GM12878 (cell line): ENCODE data around the gene ARL2. TPM values are rescaled to one million over a fixed set of nuclear protein-coding genes. Genes with fewer than 3 reads are reported as not detected.
A peak's percentile ranks its signal among the peaks of the same experiment; 100 is the strongest.

Experiments
- CBX3 ChIP-seq: fragments of 200-600 bp; sonication (generic); IDR thresholded peaks from 2 replicates; pipeline ENCODE4 v1.6.1; 2016; ENCODE audit warnings: low read depth, borderline replicate concordance
- CREM ChIP-seq: IDR thresholded peaks from 2 replicates; pipeline ENCODE4 v1.6.1; 2014; ENCODE audit warnings: antibody characterized with exemption, low read depth
- KLF5 ChIP-seq: fragments of 450-650 bp; IDR thresholded peaks from 2 replicates; pipeline ENCODE4 v1.6.1; 2014; ENCODE audit warnings: mild to moderate bottlenecking; ENCODE audit not compliant: partially characterized antibody
- MLLT1 ChIP-seq: fragments of 450-650 bp; IDR thresholded peaks from 2 replicates; pipeline ENCODE4 v1.6.1; 2016; ENCODE audit warnings: mild to moderate bottlenecking
- NBN ChIP-seq: fragments of 450-650 bp; IDR thresholded peaks from 2 replicates; pipeline ENCODE4 v1.6.1; 2016
- NFYA ChIP-seq: IDR thresholded peaks from 2 replicates; pipeline ENCODE4 v1.6.1; 2011; ENCODE audit warnings: low read depth, mild to moderate bottlenecking, low read length, improper control_type of control experiment, borderline replicate concordance
- PML ChIP-seq: IDR thresholded peaks from 2 replicates; pipeline ENCODE4 v1.6.1; 2012; ENCODE audit warnings: low read length, inconsistent platforms
- SKIL ChIP-seq: fragments of 450-650 bp; IDR thresholded peaks from 2 replicates; pipeline ENCODE4 v1.6.1; 2017; ENCODE audit warnings: mild to moderate bottlenecking, low read depth, inconsistent platforms; ENCODE audit not compliant: poor library complexity, severe bottlenecking
- SMAD1 ChIP-seq: fragments of 450-650 bp; IDR thresholded peaks from 2 replicates; pipeline ENCODE4 v1.6.1; 2018; ENCODE audit warnings: mild to moderate bottlenecking, low read depth; ENCODE audit not compliant: partially characterized antibody
- SREBF2 ChIP-seq: IDR thresholded peaks from 2 replicates; pipeline ENCODE4 v1.6.1; 2012; ENCODE audit warnings: mild to moderate bottlenecking, low read length
- SRF ChIP-seq, 2 experiments: IDR thresholded peaks; 2 replicates each; pipeline ENCODE4 v1.6.1; 2011; ENCODE audit warnings: low read depth in 2 of 2, low read length in 2 of 2, mild to moderate bottlenecking in 1 of 2, moderate library complexity in 1 of 2
- ZBTB4 ChIP-seq: fragments of 450-650 bp; formaldehyde crosslinking; IDR thresholded peaks from 2 replicates; pipeline ENCODE4 v1.4.0; 2022; ENCODE audit warnings: mild to moderate bottlenecking, moderate library complexity
- ZNF217 ChIP-seq: fragments of 450-650 bp; IDR thresholded peaks from 2 replicates; pipeline ENCODE4 v1.6.1; 2017; ENCODE audit warnings: antibody characterized with exemption, mild to moderate bottlenecking
- ZSCAN29 ChIP-seq: fragments of 450-650 bp; IDR thresholded peaks from 2 replicates; pipeline ENCODE4 v1.6.1; 2017; ENCODE audit warnings: mild to moderate bottlenecking, moderate library complexity
- polyA plus RNA-seq, 11 experiments: library from polyadenylated mRNA; depleted of rRNA in 4 of 11; unstranded in 6 of 11; stranded (reverse) in 5 of 11; fragments of >200 nt; fragmentation: Nextera tagmentation in 4 of 11; fragmentation: Illumina TruSeq in 1 of 11; extraction: Ambion mirVana in 4 of 11; extraction: Trizol in 1 of 11; gene quantifications; 1 replicate in 1 of 11; 2 replicates in 10 of 11; pipeline versions ENCODE4 v1.2.1 to v1.2.3, GENCODE V29; 2011 to 2016; ENCODE audit warnings: inconsistent platforms in 2 of 11, missing spikeins in 2 of 11, low read depth in 1 of 11
- total RNA-seq, 4 experiments: library from RNA; depleted of rRNA in 3 of 4; stranded (reverse); fragments of >200 nt in 3 of 4; fragmentation: Illumina TruSeq in 1 of 4; extraction: Trizol in 1 of 4; gene quantifications; 2 replicates each; pipeline versions ENCODE4 v1.2.1 to v1.2.3, GENCODE V29; 2013 to 2021
- TF ChIP-seq, protein P1 (sequence below): fragments of 450-650 bp; formaldehyde crosslinking; IDR thresholded peaks from 2 replicates; pipeline ENCODE4 v1.4.0; 2020; ENCODE audit warnings: mild to moderate bottlenecking, moderate library complexity
- TF ChIP-seq, protein P2 (sequence below): IDR thresholded peaks from 2 replicates; pipeline ENCODE4 v1.6.1; 2012; ENCODE audit warnings: low read depth, low read length, improper control_type of control experiment
- TF ChIP-seq, protein P3 (sequence below): fragments of 450-650 bp; IDR thresholded peaks from 2 replicates; pipeline ENCODE4 v1.6.1; 2014; ENCODE audit warnings: mild to moderate bottlenecking

The ARL2 gene
- total and polyA plus RNA-seq, 10 of the 15 experiments (the other 5 are each of a cell fraction or from before 2014, with no cell fraction given), result 4.1 to 138 (median 73.4) TPM

DNA sequence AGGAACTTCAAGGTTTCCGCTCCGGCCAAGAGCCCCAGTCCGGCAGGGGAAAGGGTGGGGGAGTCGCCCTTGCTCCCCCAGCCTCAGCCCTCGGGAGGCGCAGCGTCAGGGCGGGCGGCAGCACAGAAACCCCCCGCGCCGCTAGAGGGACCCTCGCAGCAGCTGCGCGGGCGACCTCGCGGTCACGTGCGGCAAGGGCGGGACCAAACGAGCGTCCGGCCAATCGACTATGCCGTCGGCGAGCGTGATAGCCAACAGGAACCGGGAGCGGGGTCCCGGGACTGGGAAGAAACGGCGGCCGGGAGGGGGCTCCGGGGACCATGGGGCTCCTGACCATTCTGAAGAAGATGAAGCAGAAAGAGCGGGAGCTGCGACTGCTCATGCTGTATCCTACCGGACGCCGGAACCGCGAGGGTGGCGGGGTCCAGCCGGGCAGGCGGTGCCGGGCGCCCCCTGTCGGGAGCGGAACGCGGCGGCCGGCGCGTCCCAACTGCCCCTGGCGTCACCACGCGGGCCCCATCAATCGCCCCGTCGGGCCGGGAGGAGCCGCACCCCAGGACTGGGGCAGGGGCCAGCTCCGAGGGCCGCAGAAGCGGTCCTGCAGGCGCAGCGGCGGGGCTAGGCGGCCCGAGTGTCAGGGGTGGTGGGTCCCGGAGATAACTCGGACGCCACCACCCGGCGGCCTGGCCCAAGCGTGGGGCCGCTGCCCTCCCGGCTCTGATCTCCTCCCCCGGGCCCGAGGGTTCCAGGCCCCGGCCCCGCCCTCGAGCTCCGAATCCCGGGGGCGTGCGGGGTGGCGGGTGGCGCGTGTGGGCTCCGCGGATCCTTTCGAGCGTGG is at the start of gene ARL2 (continued):
- TF ChIP-seq, protein P1, sequence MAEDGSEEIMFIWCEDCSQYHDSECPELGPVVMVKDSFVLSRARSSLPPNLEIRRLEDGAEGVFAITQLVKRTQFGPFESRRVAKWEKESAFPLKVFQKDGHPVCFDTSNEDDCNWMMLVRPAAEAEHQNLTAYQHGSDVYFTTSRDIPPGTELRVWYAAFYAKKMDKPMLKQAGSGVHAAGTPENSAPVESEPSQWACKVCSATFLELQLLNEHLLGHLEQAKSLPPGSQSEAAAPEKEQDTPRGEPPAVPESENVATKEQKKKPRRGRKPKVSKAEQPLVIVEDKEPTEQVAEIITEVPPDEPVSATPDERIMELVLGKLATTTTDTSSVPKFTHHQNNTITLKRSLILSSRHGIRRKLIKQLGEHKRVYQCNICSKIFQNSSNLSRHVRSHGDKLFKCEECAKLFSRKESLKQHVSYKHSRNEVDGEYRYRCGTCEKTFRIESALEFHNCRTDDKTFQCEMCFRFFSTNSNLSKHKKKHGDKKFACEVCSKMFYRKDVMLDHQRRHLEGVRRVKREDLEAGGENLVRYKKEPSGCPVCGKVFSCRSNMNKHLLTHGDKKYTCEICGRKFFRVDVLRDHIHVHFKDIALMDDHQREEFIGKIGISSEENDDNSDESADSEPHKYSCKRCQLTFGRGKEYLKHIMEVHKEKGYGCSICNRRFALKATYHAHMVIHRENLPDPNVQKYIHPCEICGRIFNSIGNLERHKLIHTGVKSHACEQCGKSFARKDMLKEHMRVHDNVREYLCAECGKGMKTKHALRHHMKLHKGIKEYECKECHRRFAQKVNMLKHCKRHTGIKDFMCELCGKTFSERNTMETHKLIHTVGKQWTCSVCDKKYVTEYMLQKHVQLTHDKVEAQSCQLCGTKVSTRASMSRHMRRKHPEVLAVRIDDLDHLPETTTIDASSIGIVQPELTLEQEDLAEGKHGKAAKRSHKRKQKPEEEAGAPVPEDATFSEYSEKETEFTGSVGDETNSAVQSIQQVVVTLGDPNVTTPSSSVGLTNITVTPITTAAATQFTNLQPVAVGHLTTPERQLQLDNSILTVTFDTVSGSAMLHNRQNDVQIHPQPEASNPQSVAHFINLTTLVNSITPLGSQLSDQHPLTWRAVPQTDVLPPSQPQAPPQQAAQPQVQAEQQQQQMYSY (CRISPR knock-in tag), result no peak
- TF ChIP-seq SRF (IDR thresholded peaks at IDR 0.05; ENCODE audit: low read depth in 2 of 2, low read length in 2 of 2) (no peak), CBX3 (no peak), SMAD1 (no peak), NFYA (no peak), NBN (peak; percentile 56), ZNF217 (peak; percentile 76; the same call in 1 of the 2 replicates), SKIL (no peak), PML (0 out of 2 replicates have a peak, but pooled peaks have one; percentile 73), SREBF2 (no peak), KLF5 (peak; percentile 94), ZBTB4 (no peak), CREM (peak; percentile 13), ZSCAN29 (peak; percentile 64), MLLT1 (no peak)
- TF ChIP-seq, protein P2, sequence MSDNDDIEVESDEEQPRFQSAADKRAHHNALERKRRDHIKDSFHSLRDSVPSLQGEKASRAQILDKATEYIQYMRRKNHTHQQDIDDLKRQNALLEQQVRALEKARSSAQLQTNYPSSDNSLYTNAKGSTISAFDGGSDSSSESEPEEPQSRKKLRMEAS, result peak; percentile 96
- TF ChIP-seq, protein P3, sequence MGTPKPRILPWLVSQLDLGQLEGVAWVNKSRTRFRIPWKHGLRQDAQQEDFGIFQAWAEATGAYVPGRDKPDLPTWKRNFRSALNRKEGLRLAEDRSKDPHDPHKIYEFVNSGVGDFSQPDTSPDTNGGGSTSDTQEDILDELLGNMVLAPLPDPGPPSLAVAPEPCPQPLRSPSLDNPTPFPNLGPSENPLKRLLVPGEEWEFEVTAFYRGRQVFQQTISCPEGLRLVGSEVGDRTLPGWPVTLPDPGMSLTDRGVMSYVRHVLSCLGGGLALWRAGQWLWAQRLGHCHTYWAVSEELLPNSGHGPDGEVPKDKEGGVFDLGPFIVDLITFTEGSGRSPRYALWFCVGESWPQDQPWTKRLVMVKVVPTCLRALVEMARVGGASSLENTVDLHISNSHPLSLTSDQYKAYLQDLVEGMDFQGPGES, result no peak
